Measurements from ENCODE around the gene SMIM30. TPM values are rescaled to one million over a fixed set of nuclear protein-coding genes. Genes with fewer than 3 reads are reported as not detected.

Gene SMIM30
- total RNA-seq, 1 experiment from 2014 or later = 10.1 TPM

GRCh38 chr7:113128031-113128430 is 9.7 kb upstream of the SMIM30 start:
- ChIA-PET CTCF (no interaction called here), POLR2A (no interaction called here)
- no peaks in the 10 kb centered on the region for H3K27me3 ChIP-seq (ENCODE audit: control insufficient read depth, insufficient read depth, low read length)
- no TSS peak for BruUV-seq (replicated peaks)
- no peak for TF ChIP-seq POLR2AphosphoS5 (IDR thresholded peaks at IDR 0.05; ENCODE audit: low read depth, low read length)
- TF ChIP-seq REST (IDR thresholded peaks at IDR 0.05; ENCODE audit: insufficient read depth in 1 of 2, low read depth in 2 of 2, low read length in 1 of 2) = no peak
- no peak for TF ChIP-seq TCF7L2 (IDR thresholded peaks at IDR 0.05; ENCODE audit: low read depth, low read length)
- TF ChIP-seq CTCF (IDR thresholded peaks at IDR 0.05) = no peak
- no peak for TF ChIP-seq SIN3A (IDR thresholded peaks at IDR 0.05; ENCODE audit: borderline replicate concordance, insufficient read depth, low read depth, low read length)
- in situ Hi-C loops (cut with HindIII; ENCODE audit: low pct_unique_long_range_greater_than_20kb, low sequenced_read_pairs) (no loop called here), intact Hi-C loops (cut with micrococcal nuclease; ENCODE audit: unreplicated experiment) (no loop called here)
- no peak overlapping the region for H3K27ac ChIP-seq (ENCODE audit: low read length)
- no peak overlapping the region for H3K4me3 ChIP-seq (ENCODE audit: low read depth in 2 of 2, low read length in 2 of 2)
- DNase-seq (ENCODE audit: low read depth, low spot score) (no peak), ATAC-seq (no peak)
- no peaks in the 10 kb centered on the region for H3K4me1 ChIP-seq (ENCODE audit: control insufficient read depth, insufficient read depth, low read length)
- no peaks in the 10 kb centered on the region for H3K9me3 ChIP-seq (ENCODE audit: control insufficient read depth, insufficient read depth, low read depth, low read length)
- no peaks in the 10 kb centered on the region for H3K36me3 ChIP-seq (ENCODE audit: control insufficient read depth, insufficient read depth, low read length)

- in situ Hi-C loops (cut with HindIII; ENCODE audit: low pct_unique_long_range_greater_than_20kb, low sequenced_read_pairs) = no loop called here
- Histone ChIP-seq H3K27ac (ENCODE audit: low read length) (no peak overlapping the region), H3K9me3 (ENCODE audit: control insufficient read depth, insufficient read depth, low read depth, low read length) (no peaks in the 10 kb centered on the region), H3K4me3 (ENCODE audit: low read depth in 2 of 2, low read length in 2 of 2) (no peak overlapping the region), H3K27me3 (ENCODE audit: control insufficient read depth, insufficient read depth, low read length) (no peaks in the 10 kb centered on the region), H3K4me1 (ENCODE audit: control insufficient read depth, insufficient read depth, low read length) (no peaks in the 10 kb centered on the region), H3K36me3 (ENCODE audit: control insufficient read depth, insufficient read depth, low read length) (no peaks in the 10 kb centered on the region)
- no TSS peak for BruUV-seq (replicated peaks)
- intact Hi-C loops (cut with micrococcal nuclease; ENCODE audit: unreplicated experiment) = no loop called here
- ChIA-PET CTCF (interaction anchor here (0.5 kb wide), 1 partner anchor 717 kb away, joined by 3 read pairs; no protein-coding TSS in a partner anchor), POLR2A (no interaction called here)
- no peak for ATAC-seq
- DNase-seq (ENCODE audit: low read depth, low spot score) = no peak
- TF ChIP-seq CTCF (IDR thresholded peaks at IDR 0.05) = no peak
- no peak for TF ChIP-seq REST (IDR thresholded peaks at IDR 0.05; ENCODE audit: insufficient read depth in 1 of 2, low read depth in 2 of 2, low read length in 1 of 2)
- no peak for TF ChIP-seq SIN3A (IDR thresholded peaks at IDR 0.05; ENCODE audit: borderline replicate concordance, insufficient read depth, low read depth, low read length)
- no peak for TF ChIP-seq POLR2AphosphoS5 (IDR thresholded peaks at IDR 0.05; ENCODE audit: low read depth, low read length)
- TF ChIP-seq TCF7L2 (IDR thresholded peaks at IDR 0.05; ENCODE audit: low read depth, low read length) = no peak
These were observed 7.4 kb upstream of the SMIM30 start for GRCh38 chr7:113125728-113126127.
